GM18517 (cell line): ENCODE measurements around the gene DACH2.
"Not testable (repeated sequence)": the region's sequence is repeated elsewhere in the genome, so short reads cannot be mapped to it uniquely, and the experiment has no call there.

ENCODE experiments used
- ATAC-seq: cut with Tn5 transposase; IDR thresholded peaks from one replicate; pipeline ENCODE4 v1.9.1; 2021; ENCODE audit warnings: mild to moderate bottlenecking, moderate library complexity; ENCODE audit not compliant: unreplicated experiment

DACH2 gene

DNA sequence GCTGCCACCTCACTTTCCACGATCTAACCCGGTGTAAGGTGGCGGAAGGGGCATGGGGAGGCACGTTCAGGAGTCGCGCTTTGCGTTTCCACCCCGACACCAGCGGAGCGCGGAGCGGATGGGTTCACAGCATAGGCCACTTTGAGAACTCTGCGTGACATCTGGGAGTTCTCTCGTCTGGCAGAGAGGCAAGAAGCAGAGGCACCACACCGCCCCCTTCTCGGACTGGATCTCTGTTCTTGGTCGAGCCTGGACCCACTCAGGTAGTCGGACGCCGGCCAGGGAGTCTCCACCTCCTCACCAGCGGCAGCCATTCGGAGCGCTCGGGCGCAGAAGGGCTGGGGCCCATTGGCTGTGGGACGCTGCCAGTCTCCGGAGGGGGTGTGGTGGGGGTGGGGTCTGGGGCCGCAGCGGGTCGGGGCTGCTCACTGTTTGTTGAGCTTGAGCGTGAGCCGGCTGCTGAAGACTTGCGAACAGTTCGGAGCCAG is at the start of gene DACH2:
Gene DACH2 (plus strand): TSS at position 428 of the 488 bp plus-strand sequence.
- peak; percentile 87 for ATAC-seq

DNA sequence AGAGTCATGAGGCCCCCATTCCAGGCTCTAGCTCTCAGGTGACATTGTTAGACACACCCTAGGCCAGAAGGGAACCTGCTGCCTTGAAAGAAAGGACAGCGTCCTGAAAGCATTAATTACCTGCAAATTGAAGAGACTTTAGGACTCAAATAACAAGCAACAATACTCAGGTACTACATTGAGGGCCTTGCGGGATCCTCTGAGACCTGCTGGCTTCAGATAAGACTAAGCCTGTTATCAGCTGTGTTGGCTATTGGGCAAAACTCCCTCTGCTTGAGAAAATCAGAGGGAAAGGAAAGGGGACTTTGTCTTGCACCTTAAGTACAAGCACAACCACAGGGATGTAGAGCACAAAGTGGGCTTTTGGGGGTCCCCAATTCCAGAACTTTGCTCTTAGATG is 45.9 kb upstream of the DACH2 start:
- no peak for ATAC-seq

DNA sequence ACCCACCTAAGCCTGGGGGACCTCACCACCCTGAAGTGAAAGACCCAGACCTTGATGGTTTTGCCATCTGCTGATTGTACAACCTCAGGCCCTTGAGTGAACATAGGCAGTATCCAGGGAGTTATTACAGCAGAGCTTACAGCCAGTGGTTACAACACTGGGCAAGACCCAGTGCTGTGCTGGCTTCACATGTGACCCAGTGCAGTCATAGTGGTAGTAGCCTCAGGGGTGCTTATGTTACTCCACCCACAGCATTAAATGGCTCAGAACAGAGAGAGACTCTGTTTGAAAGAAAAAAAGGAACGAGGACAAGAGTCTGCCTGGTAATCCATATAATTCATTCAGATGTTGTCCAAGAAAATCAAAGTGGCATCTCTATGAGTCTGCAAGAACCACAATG is 45.2 kb upstream of the DACH2 start:
- ATAC-seq, result no peak

DNA sequence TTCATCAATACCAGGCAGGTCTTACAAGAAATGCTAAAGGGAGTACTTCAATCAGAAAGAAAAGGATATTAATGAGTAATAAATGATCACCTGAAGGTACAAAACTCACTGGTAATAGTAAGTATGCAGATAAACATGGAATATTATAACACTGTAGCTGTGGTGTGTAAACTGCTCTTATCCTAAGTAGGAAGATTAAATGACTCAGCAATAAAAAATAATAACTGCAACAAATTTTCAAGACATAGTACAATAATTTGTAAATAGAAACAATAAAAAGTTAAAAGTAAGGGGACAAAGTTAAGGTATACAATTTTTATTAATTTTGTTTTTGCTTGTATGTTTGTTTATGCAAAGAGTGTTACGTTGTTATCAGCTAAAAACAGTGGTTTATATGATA is 43.7 kb upstream of the DACH2 start:
- no peak for ATAC-seq

DNA sequence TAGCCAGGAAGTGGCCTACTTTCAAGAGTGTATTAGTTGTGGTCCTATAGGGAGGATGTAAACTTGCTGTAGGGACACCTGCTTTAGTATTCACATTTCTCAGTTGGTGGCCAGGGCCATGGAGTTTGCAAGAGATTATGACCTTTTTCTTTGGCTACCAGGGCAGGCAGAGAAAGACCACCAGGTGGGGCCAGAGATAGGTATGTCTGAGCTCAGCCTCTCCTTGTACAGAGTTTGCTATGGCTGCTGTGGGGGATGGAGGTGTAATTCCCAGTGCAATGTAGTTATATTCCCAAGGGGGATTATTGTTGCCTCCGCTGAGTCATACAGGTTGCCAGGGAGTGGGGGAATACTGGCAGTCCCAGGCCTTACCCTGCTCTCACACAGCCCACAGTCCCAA is 26.3 kb upstream of the DACH2 start:
- no peak for ATAC-seq

DNA sequence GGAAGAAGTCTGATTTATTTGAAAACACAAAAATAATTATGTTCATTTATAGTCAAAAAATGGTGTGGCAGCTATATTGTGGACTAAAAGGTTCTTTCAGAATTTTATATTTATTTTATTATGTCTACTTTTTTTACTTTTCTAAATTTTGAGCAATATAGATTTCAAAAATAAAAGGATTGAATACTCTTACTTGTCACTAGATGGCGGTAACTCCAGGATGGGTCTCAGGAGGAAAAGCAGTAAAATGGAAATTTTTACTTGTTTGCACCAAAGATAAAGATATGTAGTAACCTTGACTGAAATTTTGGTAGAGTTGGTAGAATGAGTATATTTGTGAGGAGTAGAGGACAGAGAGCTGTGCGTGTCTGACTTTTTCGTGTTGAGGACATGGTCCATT is 14.5 kb upstream of the DACH2 start:
- ATAC-seq, result no peak

DNA sequence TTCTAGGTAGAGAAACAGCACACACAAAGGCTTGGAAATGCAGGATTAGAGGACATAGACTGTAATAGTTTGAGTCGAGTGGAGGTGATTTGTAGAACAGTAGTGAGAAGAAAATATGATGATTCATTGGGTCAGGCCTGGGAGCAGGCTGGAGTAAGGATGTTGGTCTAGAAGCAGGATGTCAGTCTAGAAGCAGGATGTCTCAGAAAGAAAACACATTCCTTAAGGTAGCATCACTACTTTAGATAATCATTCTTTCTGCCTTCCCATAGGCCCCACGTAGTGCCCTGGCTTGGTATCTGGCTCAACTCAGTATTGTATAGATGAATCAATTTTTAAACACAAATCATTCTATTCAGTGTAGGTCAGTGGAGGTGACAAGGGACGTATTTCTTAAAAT is 11.2 kb upstream of the DACH2 start:
- ATAC-seq, result no peak

DNA sequence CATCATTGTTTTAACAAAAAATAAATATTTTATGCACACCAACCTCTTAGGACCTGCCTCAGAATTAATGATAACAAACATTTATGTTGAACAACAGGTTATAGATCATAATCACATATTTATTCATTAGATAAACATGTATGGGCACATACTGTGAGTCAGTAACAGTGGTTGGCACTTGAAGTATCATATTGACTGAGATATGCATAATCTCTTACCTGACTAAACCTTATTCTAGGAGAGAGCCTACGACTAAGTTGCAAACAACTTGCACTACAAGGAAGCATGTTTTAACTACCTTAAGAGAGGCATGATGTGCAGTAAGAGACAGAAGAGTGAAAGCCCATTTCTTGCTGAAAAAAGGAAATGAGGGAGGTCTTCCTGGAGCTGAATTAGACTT is 6.5 kb upstream of the DACH2 start:
- ATAC-seq, result no peak

DNA sequence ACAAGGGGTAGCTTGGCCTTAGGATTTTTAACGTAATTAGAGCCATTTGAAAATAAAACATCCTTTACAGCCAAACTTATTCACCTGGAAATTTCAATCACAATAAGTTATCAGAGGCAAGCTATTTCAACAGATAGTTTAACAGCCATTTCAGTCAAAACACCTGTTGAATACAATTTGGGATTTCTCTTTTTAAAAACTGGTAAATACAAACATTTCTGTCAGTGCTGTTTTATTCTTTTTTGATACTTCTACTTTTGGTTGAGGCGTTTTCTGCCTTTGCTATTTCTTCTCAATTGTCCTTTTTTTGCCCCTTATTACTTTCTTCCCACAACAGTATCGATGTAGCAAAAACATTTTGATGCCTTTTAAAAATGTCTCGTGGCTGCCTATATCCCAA is 2.1 kb upstream of the DACH2 start:
- no peak for ATAC-seq

DNA sequence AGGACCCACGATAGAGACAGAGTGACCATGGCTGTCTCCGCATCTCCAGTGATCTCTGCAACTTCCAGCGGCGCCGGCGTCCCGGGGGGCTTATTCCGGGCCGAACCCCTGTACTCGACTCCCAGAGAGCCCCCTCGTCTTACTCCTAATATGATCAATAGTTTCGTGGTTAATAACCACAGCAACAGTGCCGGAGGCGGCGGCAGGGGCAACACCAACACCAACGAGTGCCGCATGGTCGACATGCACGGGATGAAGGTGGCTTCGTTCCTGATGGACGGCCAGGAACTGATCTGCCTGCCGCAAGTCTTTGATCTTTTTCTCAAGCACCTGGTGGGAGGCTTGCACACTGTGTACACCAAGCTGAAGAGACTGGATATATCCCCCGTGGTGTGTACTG is 343 bp downstream of the DACH2 start:
- ATAC-seq, result no peak

DNA sequence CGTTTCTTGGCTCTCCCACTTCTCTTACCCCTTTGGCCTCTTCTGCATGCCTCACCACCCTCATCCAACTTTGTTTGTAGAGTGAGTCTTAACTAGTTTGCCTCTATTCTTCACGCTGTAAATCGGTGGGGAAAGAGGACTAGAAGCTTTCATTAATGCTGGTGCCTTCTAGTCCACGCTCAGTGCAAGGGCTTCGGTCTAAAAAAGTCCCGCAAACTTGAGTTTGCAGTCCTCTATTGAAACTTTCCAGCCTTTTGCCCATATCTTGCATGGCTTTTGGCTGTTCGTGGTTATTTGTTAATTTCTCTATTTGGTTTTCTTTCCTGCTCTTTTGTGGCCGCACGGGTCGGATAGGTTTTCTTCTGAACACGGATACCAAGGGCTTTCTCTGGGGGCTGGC is 868 bp downstream of the DACH2 start:
- ATAC-seq, result no peak

DNA sequence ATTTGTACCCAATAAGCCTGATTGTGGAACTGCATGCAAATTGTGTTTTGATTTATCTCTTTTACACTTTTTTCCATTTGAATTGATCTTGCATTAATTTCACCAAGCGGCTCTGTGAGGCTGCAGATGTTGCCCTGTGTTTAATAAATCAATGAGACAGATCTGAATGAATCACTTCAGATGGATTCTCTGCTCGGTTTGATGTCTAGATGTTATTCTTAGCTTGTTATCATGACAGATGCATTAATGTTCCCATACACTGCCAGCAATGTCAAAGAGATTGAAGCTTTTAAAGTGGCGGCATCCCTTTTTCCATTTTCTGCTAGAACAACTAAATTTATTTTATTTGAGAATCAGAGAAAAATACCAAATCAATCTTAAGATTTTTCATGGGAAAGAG is 6.3 kb downstream of the DACH2 start:
- no peak for ATAC-seq

DNA sequence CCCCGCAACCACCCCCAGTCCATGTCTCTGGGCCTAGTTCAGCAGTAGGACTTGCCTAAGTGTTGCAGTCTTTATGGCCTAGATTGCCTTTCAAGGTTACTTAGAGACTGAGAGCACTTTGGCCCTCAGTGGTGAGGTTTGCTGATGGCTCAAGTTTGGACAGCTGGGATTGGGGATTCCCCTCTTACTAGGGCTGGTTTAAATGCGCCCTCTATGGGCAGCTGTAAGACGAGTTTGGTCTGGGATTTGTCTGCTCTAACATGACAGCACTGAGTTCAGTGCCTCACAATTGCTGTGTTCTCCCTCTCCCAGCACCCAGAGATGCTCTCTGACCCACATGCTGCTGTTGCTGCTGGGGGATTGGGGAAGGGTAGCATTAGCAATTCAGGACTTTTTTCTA is 23.1 kb downstream of the DACH2 start:
- ATAC-seq, result peak; percentile 86

DNA sequence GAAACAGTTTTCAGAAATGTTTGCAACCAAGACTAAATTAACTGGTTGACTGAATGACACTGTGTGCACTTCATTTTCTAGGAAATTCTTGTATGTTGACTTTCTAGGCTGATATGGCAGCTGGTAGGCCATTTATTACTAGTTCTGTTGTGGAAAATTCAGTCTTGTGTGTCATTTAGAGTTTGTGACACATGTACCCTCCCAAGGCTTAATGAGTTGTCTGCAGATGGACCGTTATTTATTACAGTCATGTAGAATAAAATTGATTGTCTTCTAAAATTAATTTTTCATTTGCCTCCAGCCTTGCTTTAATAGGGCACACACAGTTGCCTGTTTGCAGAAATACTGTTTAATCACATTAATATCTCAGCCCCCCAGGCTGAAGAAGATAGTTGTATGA is 30.7 kb downstream of the DACH2 start:
- no peak for ATAC-seq

DNA sequence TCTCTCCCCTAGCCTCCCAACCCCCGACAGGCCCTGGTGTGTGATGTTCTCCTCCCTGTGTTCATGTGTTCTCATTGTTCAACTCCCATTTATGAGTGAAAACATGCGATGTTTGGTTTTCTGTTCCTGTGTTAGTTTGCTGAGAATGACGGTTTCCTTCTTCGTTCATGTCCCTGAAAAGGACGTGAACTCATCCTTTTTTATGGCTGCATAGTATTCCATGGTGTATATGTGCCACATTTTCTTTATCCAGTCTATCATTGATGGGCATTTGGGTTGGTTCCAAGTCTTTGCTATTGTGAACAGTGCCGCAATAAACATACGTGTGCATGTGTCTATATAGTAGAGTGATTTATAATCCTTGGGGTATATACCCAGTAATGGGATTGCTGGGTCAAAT is 33.1 kb downstream of the DACH2 start:
- not testable (repeated sequence) for ATAC-seq

DNA sequence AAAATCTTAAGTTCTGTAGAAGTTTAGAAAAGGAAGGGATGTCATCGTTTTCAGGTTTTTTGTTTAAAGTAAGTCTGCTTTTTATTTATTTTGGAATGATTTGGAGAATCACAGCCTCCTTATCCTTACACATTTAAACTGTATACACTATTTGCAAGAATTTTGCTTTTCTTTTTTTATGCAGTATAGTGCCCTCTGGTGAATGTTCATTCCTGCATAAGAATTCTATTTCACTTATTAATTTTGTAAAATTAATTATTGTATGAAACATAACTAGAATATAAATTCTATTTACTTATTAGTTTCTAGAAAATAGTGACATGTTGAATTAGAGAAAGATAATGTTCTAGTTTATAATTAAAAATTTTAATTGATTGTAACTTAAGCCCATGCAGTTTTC is 44.6 kb downstream of the DACH2 start:
- ATAC-seq, result no peak

DNA sequence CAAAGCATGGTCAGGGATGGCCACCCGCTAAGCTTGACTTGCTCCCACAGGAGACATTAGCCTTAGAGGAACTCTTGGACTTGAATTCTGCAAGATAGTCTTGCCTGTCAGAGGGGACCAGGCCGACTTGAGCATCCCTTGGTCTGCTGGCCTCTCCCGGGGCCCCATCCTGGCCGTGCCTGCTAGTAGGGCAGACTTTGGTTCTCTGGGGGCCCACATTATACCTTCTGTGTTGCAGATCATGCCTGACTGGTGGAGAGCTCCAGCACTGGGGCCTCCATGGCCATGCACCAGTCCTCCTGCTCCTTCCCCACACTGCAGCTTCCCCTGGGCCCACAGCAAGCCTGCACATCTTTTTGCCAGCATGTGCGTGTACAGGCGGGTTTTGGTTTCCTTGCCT is 46.5 kb downstream of the DACH2 start:
- ATAC-seq, result no peak

DNA sequence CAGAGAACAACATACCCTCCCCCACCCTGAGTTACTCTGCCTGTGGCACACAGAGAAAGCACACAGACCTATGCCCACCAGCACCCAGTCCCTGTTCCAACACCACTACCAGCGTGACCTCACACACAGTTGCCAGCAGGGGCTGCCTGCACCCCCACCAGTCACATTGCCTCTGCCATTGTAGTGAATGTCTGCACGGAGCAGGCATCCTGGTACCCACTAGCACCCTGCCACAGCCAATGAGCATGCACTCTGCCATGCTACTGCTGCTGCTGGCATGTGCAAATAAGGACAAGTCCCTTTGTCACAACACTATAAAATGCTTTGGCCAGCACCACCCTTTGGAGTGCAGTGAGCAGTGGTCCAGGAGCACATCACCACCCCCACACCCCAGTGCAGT is 47.1 kb downstream of the DACH2 start:
- no peak for ATAC-seq

DNA sequence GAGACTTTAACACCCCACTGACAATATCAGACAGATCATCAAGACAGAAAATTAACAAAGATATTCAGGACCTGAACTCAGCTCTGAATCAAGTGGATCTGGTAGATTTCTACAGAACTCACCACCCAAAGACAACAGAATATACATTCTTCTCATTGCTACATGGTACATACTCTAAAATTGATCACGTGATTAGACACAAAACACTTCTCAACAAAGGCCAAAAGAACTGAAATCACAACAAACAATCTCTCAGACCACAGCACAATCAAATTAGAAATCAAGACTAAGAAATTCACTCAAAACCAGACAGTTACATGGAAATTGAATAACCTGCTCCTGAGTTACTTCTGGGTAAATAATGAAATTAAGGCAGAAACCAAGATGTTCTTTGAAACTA is 49.6 kb downstream of the DACH2 start:
- no peak for ATAC-seq

DNA sequence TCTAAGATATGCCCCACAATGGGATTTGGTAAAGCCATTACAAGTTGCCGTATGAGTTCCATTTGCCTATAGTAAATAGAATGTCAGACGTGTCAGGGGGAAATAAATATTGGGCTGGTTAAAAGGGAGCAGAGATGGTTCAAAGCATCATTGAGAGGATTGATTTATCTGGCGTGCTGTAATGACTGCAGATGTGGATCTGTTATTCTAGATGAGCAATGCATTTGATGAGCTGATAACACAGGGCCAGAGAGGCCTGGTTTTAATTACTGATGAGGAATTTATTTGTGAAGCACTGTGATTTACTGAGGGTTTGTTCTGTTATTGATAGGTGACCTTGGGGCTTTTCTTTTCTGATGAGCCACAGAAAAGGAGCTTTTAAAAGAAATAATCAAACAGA is 62.5 kb downstream of the DACH2 start:
- ATAC-seq, result no peak

DNA sequence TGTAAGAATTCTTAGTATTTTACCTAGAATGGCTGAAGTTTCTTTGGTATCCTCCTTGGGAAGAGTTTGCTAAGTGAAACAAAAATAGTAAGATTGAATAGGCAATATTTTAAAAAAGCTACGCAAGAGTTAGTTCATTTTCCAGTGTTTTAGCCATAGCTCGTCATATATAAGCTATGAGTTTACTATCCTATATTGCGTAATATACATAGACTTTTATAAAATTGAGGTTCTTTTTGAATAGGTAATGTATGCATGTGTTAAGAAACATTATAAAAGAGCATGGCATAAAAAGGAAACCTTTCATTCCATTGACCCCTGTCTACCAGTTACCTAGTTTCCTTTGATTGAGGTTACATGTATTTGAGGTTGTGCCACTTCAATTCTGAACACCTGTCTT is 67.0 kb downstream of the DACH2 start:
- no peak for ATAC-seq

DNA sequence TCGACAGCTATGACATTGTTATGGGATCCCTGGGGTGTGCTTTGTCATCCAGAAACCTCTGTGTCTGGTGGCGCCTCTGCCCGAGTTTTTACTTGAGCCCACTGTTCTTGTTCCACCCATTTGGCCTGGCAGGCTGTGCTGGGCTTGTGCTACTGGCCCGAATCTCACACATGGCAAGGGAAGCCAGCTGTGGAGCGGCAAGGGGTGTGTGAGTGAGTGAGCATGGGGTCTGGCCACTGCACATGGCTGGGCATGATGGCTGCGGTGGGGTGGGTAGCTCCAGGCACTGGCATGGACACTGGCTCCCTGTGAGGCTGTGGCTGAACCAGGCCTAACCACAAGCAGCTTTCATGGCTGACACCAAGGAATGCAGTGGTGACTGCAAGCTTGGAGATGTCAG is 89.2 kb downstream of the DACH2 start:
- ATAC-seq, result no peak

DNA sequence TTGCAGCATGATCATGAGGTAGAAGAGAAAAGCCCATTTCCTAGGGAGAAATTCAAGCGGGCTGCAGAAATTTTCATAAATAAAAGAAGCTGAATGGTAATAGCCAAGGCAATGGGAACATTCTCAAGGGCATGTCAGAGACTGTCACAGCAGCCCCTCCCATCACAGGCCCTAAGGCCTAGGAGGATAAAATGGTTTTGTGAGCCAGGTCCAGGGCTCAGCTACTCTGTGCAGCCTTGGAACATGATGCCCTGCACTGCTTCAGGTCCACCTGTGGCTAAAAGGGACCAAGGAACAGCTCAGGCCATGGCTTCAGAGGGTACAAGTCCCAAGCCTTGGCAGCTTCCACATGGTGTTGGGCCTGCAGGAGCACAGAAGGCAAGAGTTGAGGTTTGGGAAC is 93.3 kb downstream of the DACH2 start:
- no peak for ATAC-seq

DNA sequence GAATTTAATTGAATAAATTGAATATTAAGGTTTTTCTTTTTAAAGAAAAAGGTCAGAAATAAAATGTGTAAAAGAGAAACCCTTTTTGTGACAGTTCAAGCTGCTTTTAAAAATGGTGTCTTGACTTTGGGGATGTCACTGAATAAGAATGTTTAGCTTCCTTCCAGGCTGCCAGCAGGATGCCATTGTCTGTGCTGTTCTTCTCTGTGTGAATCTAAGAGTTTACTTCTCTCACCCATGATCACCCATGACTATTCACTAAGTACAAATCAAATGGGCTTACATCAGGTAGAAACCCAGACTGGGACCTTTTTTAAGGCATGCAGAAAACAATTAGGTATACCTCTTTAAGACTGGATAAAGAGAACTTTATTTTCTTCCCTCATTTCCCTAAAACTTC is 115.3 kb downstream of the DACH2 start:
- ATAC-seq, result no peak
